Endothelial cell of umbilical vein (primary cell): ENCODE measurements around the gene MYO5B. TPM values are rescaled to one million over a fixed set of nuclear protein-coding genes. Genes with fewer than 3 reads are reported as not detected.

Source experiments
- BruUV-seq: library from RNA; stranded (reverse); fragments of 400-500 nt; replicated peaks from 2 replicates; lab custom pipeline; 2021; lab: Mats Ljungman, UMichigan
- CTCF ChIA-PET: fragments of 300-600, 350-600 bp; sonication (Branson Sonifier 250); formaldehyde crosslinking; loops from one replicate; lab custom pipeline; 2021; ENCODE audit warnings: antibody characterized with exemption, inconsistent platforms; lab: Charles Lee
- POLR2A ChIA-PET: fragments of 300-600, 350-600 bp; sonication (Branson Sonifier 250); formaldehyde crosslinking; loops from one replicate; lab custom pipeline; 2021; ENCODE audit warnings: antibody characterized with exemption, inconsistent platforms; lab: Charles Lee
- DNase-seq: peaks from one replicate; pipeline ENCODE4 v3.0.0-alpha.2; 2011; ENCODE audit warnings: low read depth, low spot score
- FAIRE-seq: peaks from 2 replicates; lab custom pipeline; 2011; peaks lifted over from hg19 to GRCh38; lab: Jason Lieb, UNC
- H2AFZ ChIP-seq: 2 replicates; pipeline ENCODE4 v1.6.0; 2012; ENCODE audit warnings: low read depth, low read length, control low read depth, inconsistent platforms
- H3K27ac ChIP-seq: 2 replicates; pipeline ENCODE4 v1.5.1; 2011; ENCODE audit warnings: low read depth, mild to moderate bottlenecking, control low read depth, low read length, moderate library complexity; ENCODE audit not compliant: insufficient read depth
- H3K27me3 ChIP-seq, 2 experiments: 2 replicates each; pipeline versions ENCODE4 v1.6.0 to v1.6.1; 2011; ENCODE audit warnings: low read length in 2 of 2, mixed read lengths in 1 of 2; ENCODE audit not compliant: control insufficient read depth in 2 of 2, insufficient read depth in 2 of 2
- H3K36me3 ChIP-seq, 2 experiments: 2 replicates in 1 of 2; 3 replicates in 1 of 2; pipeline ENCODE4 v1.5.1; 2011; ENCODE audit warnings: low read length in 2 of 2, mild to moderate bottlenecking in 1 of 2, moderate library complexity in 1 of 2; ENCODE audit not compliant: control insufficient read depth in 2 of 2, insufficient read depth in 2 of 2; ENCODE audit errors: extremely low read depth in 1 of 2
- H3K4me1 ChIP-seq: 3 replicates; pipeline ENCODE4 v1.5.1; 2011; ENCODE audit warnings: mild to moderate bottlenecking, low read length; ENCODE audit not compliant: control insufficient read depth, insufficient read depth; ENCODE audit errors: extremely low read depth
- H3K4me2 ChIP-seq: 2 replicates; pipeline ENCODE4 v1.6.1; 2011; ENCODE audit warnings: low read length, control low read depth, mixed read lengths; ENCODE audit not compliant: insufficient read depth
- H3K4me3 ChIP-seq, 3 experiments: fragments of 200-600 bp in 1 of 3; sonication (generic), shearing (Covaris generic) in 1 of 3; replicated peaks in 1 of 3; 2 replicates each; pipeline ENCODE4 v1.5.1; 2011 to 2016; ENCODE audit warnings: control low read depth in 3 of 3, low read length in 3 of 3, mild to moderate bottlenecking in 2 of 3, inconsistent platforms in 1 of 3, low read depth in 1 of 3, moderate library complexity in 1 of 3; ENCODE audit not compliant: insufficient read depth in 1 of 3
- H3K79me2 ChIP-seq: 2 replicates; pipeline ENCODE4 v1.6.0; 2012; ENCODE audit warnings: low read length, inconsistent platforms; ENCODE audit not compliant: control insufficient read depth, insufficient read depth
- H3K9ac ChIP-seq: replicated peaks from 2 replicates; pipeline ENCODE3; 2011; ENCODE audit warnings: low read length, control low read depth; ENCODE audit not compliant: insufficient read depth; ENCODE audit errors: extremely low read depth
- H3K9me1 ChIP-seq: replicated peaks from 3 replicates; pipeline ENCODE4 v1.6.0; 2011; ENCODE audit warnings: mild to moderate bottlenecking, low read length; ENCODE audit not compliant: control insufficient read depth, insufficient read depth; ENCODE audit errors: extremely low read depth
- H3K9me3 ChIP-seq: replicated peaks from 2 replicates; pipeline ENCODE4 v1.5.1; 2012; ENCODE audit warnings: low read length, inconsistent platforms; ENCODE audit not compliant: control insufficient read depth, insufficient read depth
- H4K20me1 ChIP-seq: replicated peaks from 2 replicates; pipeline ENCODE3; 2011; ENCODE audit warnings: mild to moderate bottlenecking, low read length; ENCODE audit not compliant: control insufficient read depth, insufficient read depth; ENCODE audit errors: extremely low read depth
- EZH2 ChIP-seq: IDR thresholded peaks from 2 replicates; pipeline ENCODE4 v1.6.1; 2012; ENCODE audit warnings: borderline replicate concordance, low read depth, mild to moderate bottlenecking, moderate library complexity, low read length, inconsistent platforms; ENCODE audit not compliant: severe bottlenecking
- FOS ChIP-seq: IDR thresholded peaks from 2 replicates; pipeline ENCODE4 v1.6.1; 2011; ENCODE audit warnings: mild to moderate bottlenecking, low read length, moderate library complexity, borderline replicate concordance; ENCODE audit not compliant: insufficient read depth
- GATA2 ChIP-seq: IDR thresholded peaks from 2 replicates; pipeline ENCODE4 v1.7.0; 2011; ENCODE audit warnings: low read depth, mild to moderate bottlenecking, moderate library complexity, mixed read lengths, low read length; ENCODE audit not compliant: insufficient read length, insufficient read depth
- JUN ChIP-seq: IDR thresholded peaks from 2 replicates; pipeline ENCODE4 v1.6.1; 2011; ENCODE audit warnings: borderline replicate concordance, low read depth; ENCODE audit not compliant: insufficient read length, insufficient read depth
- MAX ChIP-seq: IDR thresholded peaks from 2 replicates; pipeline ENCODE4 v1.6.1; 2011; ENCODE audit not compliant: insufficient read depth, insufficient read length
- MYC ChIP-seq: IDR thresholded peaks from one replicate; pipeline ENCODE4 v1.6.1; 2011; ENCODE audit warnings: mild to moderate bottlenecking, low read depth, low read length
- POLR2A ChIP-seq: IDR thresholded peaks from 2 replicates; pipeline ENCODE4 v1.6.1; 2012; ENCODE audit warnings: low read depth, mild to moderate bottlenecking, control low read depth, low read length
- POLR2AphosphoS5 ChIP-seq: IDR thresholded peaks from 2 replicates; pipeline ENCODE4 v1.6.1; 2012; ENCODE audit warnings: low read depth, mild to moderate bottlenecking, control low read depth, low read length, moderate library complexity; ENCODE audit not compliant: insufficient read depth
- dilution Hi-C: fragments of 300-500 bp; cut with MboI; formaldehyde crosslinking; loops from one replicate; pipeline ENCODE4 v1.15.0; 2019; ENCODE audit warnings: low sequenced_read_pairs; ENCODE audit not compliant: extremely low pct_ligation_motif_present
- intact Hi-C: fragments of 100-400 bp; cut with micrococcal nuclease; formaldehyde crosslinking; loops from one replicate; pipeline ENCODE4 v1.10.0; 2022
- polyA plus RNA-seq, 4 experiments: library from polyadenylated mRNA; depleted of rRNA in 3 of 4; stranded (reverse) in 3 of 4; unstranded in 1 of 4; fragments of >200 nt; gene quantifications; 2 replicates each; pipeline versions ENCODE4 v1.2.1 to v1.2.3, GENCODE V29; 2011 to 2012; ENCODE audit warnings: missing spikeins in 1 of 4
- total RNA-seq: library from RNA; stranded (reverse); gene quantifications from 2 replicates; pipeline ENCODE4 v1.2.3, GENCODE V29; 2021
- TF ChIP-seq, protein P1 (sequence below), 2 donors: IDR thresholded peaks; 1 replicate in 1 of 2; 2 replicates in 1 of 2; pipeline ENCODE4 v1.5.1; 2011; ENCODE audit warnings: low read length in 2 of 2, mild to moderate bottlenecking in 2 of 2, moderate library complexity in 2 of 2, control low read depth in 1 of 2, inconsistent platforms in 1 of 2, low read depth in 1 of 2; ENCODE audit not compliant: insufficient read depth in 1 of 2; ENCODE audit errors: extremely low read depth in 1 of 2

MYO5B gene
- total and polyA plus RNA-seq, 2 donors (not counting 3 experiments of a cell fraction or from before 2014, with no cell fraction given), result 0.54 to 1.1 TPM

DNA sequence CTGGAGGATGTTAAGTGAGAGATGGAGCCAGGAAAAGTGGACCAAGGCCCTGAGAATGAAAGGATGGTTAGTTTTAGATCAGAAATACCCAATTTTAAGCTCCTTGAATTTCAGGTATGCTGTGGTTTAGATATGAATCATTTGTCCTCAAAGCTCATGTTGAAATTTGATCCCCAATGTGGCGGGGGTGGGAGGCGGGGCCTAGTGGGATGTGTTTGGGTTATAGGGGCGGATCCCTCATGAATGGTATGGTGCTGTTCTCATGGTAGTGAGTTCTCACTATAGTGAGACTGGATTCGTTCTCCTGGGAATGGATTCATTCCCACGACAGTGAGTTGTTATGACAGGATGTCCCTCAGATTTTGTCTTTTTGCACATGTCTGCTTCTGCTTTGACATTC lies 11.4 kb downstream of the MYO5B start:
- DNase-seq (no peak), FAIRE-seq (no peak)
- H3K79me2 ChIP-seq, result no peaks in the 10 kb centered on the region
- no peaks in the 10 kb centered on the region for H3K9me1 ChIP-seq
- no peaks in the 10 kb centered on the region for H3K4me1 ChIP-seq
- BruUV-seq, result no TSS peak
- H3K9me3 ChIP-seq, result no peaks in the 10 kb centered on the region
- TF ChIP-seq MAX (no peak), EZH2 (no peak), POLR2AphosphoS5 (no peak), MYC (no peak), POLR2A (no peak), FOS (no peak), GATA2 (no peak), JUN (no peak)
- TF ChIP-seq, protein P1, sequence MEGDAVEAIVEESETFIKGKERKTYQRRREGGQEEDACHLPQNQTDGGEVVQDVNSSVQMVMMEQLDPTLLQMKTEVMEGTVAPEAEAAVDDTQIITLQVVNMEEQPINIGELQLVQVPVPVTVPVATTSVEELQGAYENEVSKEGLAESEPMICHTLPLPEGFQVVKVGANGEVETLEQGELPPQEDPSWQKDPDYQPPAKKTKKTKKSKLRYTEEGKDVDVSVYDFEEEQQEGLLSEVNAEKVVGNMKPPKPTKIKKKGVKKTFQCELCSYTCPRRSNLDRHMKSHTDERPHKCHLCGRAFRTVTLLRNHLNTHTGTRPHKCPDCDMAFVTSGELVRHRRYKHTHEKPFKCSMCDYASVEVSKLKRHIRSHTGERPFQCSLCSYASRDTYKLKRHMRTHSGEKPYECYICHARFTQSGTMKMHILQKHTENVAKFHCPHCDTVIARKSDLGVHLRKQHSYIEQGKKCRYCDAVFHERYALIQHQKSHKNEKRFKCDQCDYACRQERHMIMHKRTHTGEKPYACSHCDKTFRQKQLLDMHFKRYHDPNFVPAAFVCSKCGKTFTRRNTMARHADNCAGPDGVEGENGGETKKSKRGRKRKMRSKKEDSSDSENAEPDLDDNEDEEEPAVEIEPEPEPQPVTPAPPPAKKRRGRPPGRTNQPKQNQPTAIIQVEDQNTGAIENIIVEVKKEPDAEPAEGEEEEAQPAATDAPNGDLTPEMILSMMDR (IDR thresholded peaks at IDR 0.05; ENCODE audit: extremely low read depth in 1 of 2, insufficient read depth in 1 of 2, low read depth in 1 of 2, low read length in 2 of 2), result no peak
- POLR2A ChIA-PET, result no interaction called here
- CTCF ChIA-PET, result interaction anchor here (0.9 kb wide), 1 partner anchor 19 kb away, joined by 3 read pairs; no protein-coding TSS in a partner anchor
- no peak overlapping the region for H3K4me3 ChIP-seq
- intact Hi-C loops, result no loop called here
- H3K36me3 ChIP-seq, result no peaks in the 10 kb centered on the region
- H3K4me2 ChIP-seq, result no peak overlapping the region
- dilution Hi-C loops, result no loop called here
- H4K20me1 ChIP-seq, result no peaks in the 10 kb centered on the region
- H3K9ac ChIP-seq, result no peak overlapping the region
- H2AFZ ChIP-seq, result no peak overlapping the region
- H3K27ac ChIP-seq, result no peak overlapping the region
- H3K27me3 ChIP-seq, result peaks cover 0 to 2% of the 10 kb centered on the region in 2 experiments
